Loucy (cell line): ENCODE measurements around the gene OR6V1.

ENCODE experiments used
- H2AFZ ChIP-seq: fragments of 200-600 bp; sonication (generic); 2 replicates; pipeline ENCODE4 v1.6.0; 2016; ENCODE audit warnings: antibody characterized with exemption, mild to moderate bottlenecking, low read length, moderate library complexity
- H3F3A ChIP-seq: fragments of 200-600 bp; 2 replicates; pipeline ENCODE4 v1.6.0; 2016; ENCODE audit warnings: antibody characterized with exemption, low read depth, mild to moderate bottlenecking
- H3K27me3 ChIP-seq: fragments of 200-600 bp; sonication (generic); 2 replicates; pipeline ENCODE4 v1.6.1; 2014; ENCODE audit warnings: low read length, mild to moderate bottlenecking; ENCODE audit not compliant: insufficient read depth, poor library complexity, severe bottlenecking
- H3K36me3 ChIP-seq: fragments of 200-600 bp; sonication (generic); 2 replicates; pipeline ENCODE4 v1.6.1; 2016; ENCODE audit warnings: low read length; ENCODE audit not compliant: insufficient read depth
- H3K4me1 ChIP-seq: fragments of 200-600 bp; sonication (generic); 2 replicates; pipeline ENCODE4 v1.5.1; 2014; ENCODE audit warnings: low read length, mild to moderate bottlenecking; ENCODE audit not compliant: insufficient read depth, poor library complexity, severe bottlenecking
- H3K4me2 ChIP-seq: fragments of 200-600 bp; sonication (generic); 2 replicates; pipeline ENCODE4 v1.6.0; 2014; ENCODE audit warnings: antibody characterized with exemption, low read length, low read depth, mild to moderate bottlenecking; ENCODE audit not compliant: poor library complexity, severe bottlenecking
- H3K4me3 ChIP-seq: fragments of 200-600 bp; sonication (generic); 2 replicates; pipeline ENCODE4 v1.5.1; 2014; ENCODE audit warnings: low read length, mild to moderate bottlenecking, mixed read lengths; ENCODE audit not compliant: poor library complexity, severe bottlenecking
- H3K79me2 ChIP-seq: fragments of 200-600 bp; sonication (generic); 2 replicates; pipeline ENCODE4 v1.6.1; 2014; ENCODE audit warnings: low read length; ENCODE audit not compliant: insufficient read depth
- H3K9ac ChIP-seq: fragments of 200-600 bp; sonication (generic); 2 replicates; pipeline ENCODE4 v1.6.0; 2014; ENCODE audit warnings: mild to moderate bottlenecking, low read depth, low read length, moderate library complexity; ENCODE audit not compliant: poor library complexity, severe bottlenecking
- H3K9me2 ChIP-seq: fragments of 200-600 bp; sonication (generic); replicated peaks from 2 replicates; pipeline ENCODE4 v1.6.1; 2016; ENCODE audit warnings: low read depth, low read length, mixed read lengths
- H3K9me3 ChIP-seq: fragments of 200-600 bp; sonication (generic); 2 replicates; pipeline ENCODE4 v1.6.1; 2014; ENCODE audit warnings: mild to moderate bottlenecking, antibody characterized with exemption, low read length, low read depth; ENCODE audit not compliant: insufficient read depth
- H4K20me1 ChIP-seq: fragments of 200-600 bp; sonication (generic); 2 replicates; pipeline ENCODE4 v1.6.0; 2014; ENCODE audit warnings: antibody characterized with exemption, low read length, mild to moderate bottlenecking; ENCODE audit not compliant: insufficient read depth, poor library complexity, severe bottlenecking
- EZH2phosphoT487 ChIP-seq: fragments of 200-600 bp; IDR thresholded peaks from 2 replicates; pipeline ENCODE4 v1.6.1; 2018; ENCODE audit warnings: antibody characterized with exemption, mild to moderate bottlenecking, moderate library complexity, borderline replicate concordance
- TF ChIP-seq, protein P1 (sequence below): fragments of 200-600 bp; sonication (generic); conservative IDR thresholded peaks from 2 replicates; pipeline ENCODE4 v1.5.1; 2014; ENCODE audit warnings: mild to moderate bottlenecking, antibody characterized with exemption, low read length

OR6V1 gene, protein sequence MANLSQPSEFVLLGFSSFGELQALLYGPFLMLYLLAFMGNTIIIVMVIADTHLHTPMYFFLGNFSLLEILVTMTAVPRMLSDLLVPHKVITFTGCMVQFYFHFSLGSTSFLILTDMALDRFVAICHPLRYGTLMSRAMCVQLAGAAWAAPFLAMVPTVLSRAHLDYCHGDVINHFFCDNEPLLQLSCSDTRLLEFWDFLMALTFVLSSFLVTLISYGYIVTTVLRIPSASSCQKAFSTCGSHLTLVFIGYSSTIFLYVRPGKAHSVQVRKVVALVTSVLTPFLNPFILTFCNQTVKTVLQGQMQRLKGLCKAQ

DNA sequence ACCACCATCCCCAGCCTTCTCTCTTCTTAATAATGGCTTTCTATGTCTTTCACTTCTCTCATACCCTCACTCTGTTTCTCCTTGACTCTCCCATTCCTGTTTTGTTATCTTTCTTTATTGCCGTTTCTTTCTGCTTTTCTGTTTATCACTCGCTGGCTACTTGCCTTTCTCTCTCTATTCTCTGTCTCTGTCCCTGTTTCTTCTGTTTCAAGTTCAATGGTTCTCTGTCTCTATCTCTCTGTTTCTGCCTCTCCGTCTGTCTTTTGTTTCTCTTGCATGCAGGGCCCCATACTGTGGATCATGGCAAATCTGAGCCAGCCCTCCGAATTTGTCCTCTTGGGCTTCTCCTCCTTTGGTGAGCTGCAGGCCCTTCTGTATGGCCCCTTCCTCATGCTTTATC is at the start of gene OR6V1:
Gene OR6V1, plus strand, starts transcription at position 301 of the 400 bp plus-strand sequence. Its CDS starts 0 bp downstream, at position 301.
- Histone ChIP-seq H3K27me3 (no peaks in the 10 kb centered on the region), H3F3A (no peaks in the 10 kb centered on the region), H4K20me1 (no peaks in the 10 kb centered on the region)

DNA sequence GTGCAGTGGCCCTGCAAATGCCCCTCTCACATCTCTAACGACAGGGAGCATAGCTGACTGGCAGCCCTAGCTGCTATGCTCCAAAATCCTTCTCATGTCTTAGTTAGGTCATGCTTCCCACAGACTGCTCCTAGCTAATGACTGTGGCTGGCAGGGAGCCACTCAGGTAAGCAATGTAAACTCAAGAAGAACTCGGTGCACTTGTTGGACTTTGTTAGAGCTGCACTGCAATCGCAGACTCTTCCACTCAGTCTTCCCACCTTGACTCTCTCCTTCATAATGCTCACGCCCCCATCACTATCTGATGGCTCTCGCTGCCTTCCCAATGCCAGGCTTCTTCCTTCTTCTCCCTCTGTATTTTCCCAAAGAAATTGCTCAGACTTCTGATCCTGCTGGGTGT is 49.2 kb upstream of the OR6V1 start:
- Histone ChIP-seq H3K4me3 (peak overlapping the region; percentile 57), H3K9ac (peak overlapping the region; percentile 66), H3K27me3 (no peaks in the 10 kb centered on the region)

More for the DNA sequence above, at the start of gene OR6V1:
- Histone ChIP-seq H2AFZ (no peak within 1 kb of the TSS), H3K9ac (no peak within 1 kb of the TSS), H3K4me3 (no peak within 1 kb of the TSS), H3K9me3 (no peaks in the 10 kb centered on the region), H3K36me3 (no peaks in the 10 kb centered on the region), H3K4me1 (peaks cover 2% of the 10 kb centered on the region), H3K4me2 (no peak within 1 kb of the TSS), H3K79me2 (no peaks in the 10 kb centered on the region), H3K9me2 (no peaks in the 10 kb centered on the region)
- TF ChIP-seq, protein P1, sequence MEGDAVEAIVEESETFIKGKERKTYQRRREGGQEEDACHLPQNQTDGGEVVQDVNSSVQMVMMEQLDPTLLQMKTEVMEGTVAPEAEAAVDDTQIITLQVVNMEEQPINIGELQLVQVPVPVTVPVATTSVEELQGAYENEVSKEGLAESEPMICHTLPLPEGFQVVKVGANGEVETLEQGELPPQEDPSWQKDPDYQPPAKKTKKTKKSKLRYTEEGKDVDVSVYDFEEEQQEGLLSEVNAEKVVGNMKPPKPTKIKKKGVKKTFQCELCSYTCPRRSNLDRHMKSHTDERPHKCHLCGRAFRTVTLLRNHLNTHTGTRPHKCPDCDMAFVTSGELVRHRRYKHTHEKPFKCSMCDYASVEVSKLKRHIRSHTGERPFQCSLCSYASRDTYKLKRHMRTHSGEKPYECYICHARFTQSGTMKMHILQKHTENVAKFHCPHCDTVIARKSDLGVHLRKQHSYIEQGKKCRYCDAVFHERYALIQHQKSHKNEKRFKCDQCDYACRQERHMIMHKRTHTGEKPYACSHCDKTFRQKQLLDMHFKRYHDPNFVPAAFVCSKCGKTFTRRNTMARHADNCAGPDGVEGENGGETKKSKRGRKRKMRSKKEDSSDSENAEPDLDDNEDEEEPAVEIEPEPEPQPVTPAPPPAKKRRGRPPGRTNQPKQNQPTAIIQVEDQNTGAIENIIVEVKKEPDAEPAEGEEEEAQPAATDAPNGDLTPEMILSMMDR, result no peak
- no peak for TF ChIP-seq EZH2phosphoT487

DNA sequence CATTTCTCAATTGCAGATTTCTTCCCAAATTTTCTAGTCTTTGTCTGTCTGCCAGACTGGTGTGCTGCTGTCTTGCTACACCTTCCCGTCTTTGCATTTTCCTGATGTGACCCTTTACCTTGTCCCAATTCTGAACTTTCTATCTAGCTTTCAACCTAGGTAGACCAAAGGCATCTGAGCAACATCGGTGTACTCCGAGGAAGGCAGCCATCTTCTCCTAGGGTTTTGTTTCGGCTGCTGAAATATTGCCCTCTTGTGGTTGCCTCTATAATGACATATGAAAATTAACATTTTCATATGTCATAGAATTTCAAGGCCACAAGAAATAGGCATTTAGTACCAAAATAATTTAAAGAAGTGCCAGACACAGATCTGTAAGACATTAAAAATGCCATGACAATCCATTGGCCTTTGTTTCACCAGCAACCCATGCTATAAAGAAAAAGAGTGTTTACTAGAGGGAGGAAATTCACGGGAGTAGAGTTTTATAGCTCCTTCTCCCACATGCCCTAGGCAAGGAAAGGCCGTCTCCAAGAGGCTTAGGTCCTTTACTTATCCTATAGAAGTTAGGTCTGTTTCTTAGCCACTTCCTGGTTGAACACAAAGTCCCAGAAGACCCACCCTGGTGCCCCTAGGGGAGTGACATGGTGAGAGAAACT is 48.6 kb upstream of the OR6V1 start:
- Histone ChIP-seq H2AFZ (peak overlapping the region; percentile 90), H3K4me2 (peak overlapping the region; percentile 57), H3F3A (no peaks in the 10 kb centered on the region), H3K4me3 (peak overlapping the region; percentile 57), H3K9me2 (no peaks in the 10 kb centered on the region), H3K9ac (peak overlapping the region; percentile 66), H3K9me3 (peaks cover 6% of the 10 kb centered on the region; the same call in 1 of the 2 replicates), H3K36me3 (no peaks in the 10 kb centered on the region), H3K27me3 (no peaks in the 10 kb centered on the region), H4K20me1 (no peaks in the 10 kb centered on the region), H3K4me1 (peaks cover 35% of the 10 kb centered on the region), H3K79me2 (no peaks in the 10 kb centered on the region)
- TF ChIP-seq, protein P1, result peak; percentile 93
- no peak for TF ChIP-seq EZH2phosphoT487

More for the DNA sequence above, 49.2 kb upstream of the OR6V1 start:
- Histone ChIP-seq H3K4me2 (peak overlapping the region; percentile 57), H3K36me3 (no peaks in the 10 kb centered on the region), H4K20me1 (no peaks in the 10 kb centered on the region), H2AFZ (peak overlapping the region; percentile 90), H3K4me1 (peaks cover 30% of the 10 kb centered on the region), H3F3A (no peaks in the 10 kb centered on the region), H3K79me2 (no peaks in the 10 kb centered on the region), H3K9me3 (peaks cover 6% of the 10 kb centered on the region; the same call in 1 of the 2 replicates), H3K9me2 (no peaks in the 10 kb centered on the region)
- TF ChIP-seq EZH2phosphoT487, result no peak
- TF ChIP-seq, protein P1, result no peak
